ENCODE data around the gene FTL. TPM values are rescaled to one million over a fixed set of nuclear protein-coding genes. Genes with fewer than 3 reads are reported as not detected.
A peak's percentile ranks its signal among the peaks of the same experiment; 100 is the strongest.
"Not testable (repeated sequence)": the region's sequence is repeated elsewhere in the genome, so short reads cannot be mapped to it uniquely, and the experiment has no call there.

The FTL gene
- 1,000 to 10,000 TPM; 4,142 to 9,292 (median 8,268) TPM for polyA plus RNA-seq
- long read RNA-seq, donor 1, transcript FTL-201 (4 exons, 878 nt): major isoform, 16,029 of 20,200 reads
- long read RNA-seq, donor 1, partial matches to known transcripts: 2,151 of 20,200 reads
- long read RNA-seq, donor 1, other reads (novel, unspliced or antisense): 2,020 of 20,200 reads
- long read RNA-seq, donor 2, transcript FTL-201 (4 exons, 878 nt): major isoform, 2,533 of 3,237 reads
- long read RNA-seq, donor 2, partial matches to known transcripts: 336 of 3,237 reads
- long read RNA-seq, donor 2, other reads (novel, unspliced or antisense): 368 of 3,237 reads
- long read RNA-seq, donor 3, transcript FTL-201 (4 exons, 878 nt): major isoform, 3,196 of 4,280 reads
- long read RNA-seq, donor 3, partial matches to known transcripts: 1,029 of 4,280 reads
- long read RNA-seq, donor 3, other reads (novel, unspliced or antisense): 55 of 4,280 reads
- long read RNA-seq, donor 4, transcript FTL-201 (4 exons, 878 nt): major isoform, 98 of 103 reads
- long read RNA-seq, donor 4, partial matches to known transcripts: 5 of 103 reads
- long read RNA-seq, donor 4, other reads (novel, unspliced or antisense): 0 of 103 reads
- long read RNA-seq, donor 5, transcript FTL-201 (4 exons, 878 nt): major isoform, 1,453 of 2,007 reads
- long read RNA-seq, donor 5, partial matches to known transcripts: 400 of 2,007 reads
- long read RNA-seq, donor 5, other reads (novel, unspliced or antisense): 154 of 2,007 reads
- long read RNA-seq, donor 6, transcript FTL-201 (4 exons, 878 nt): major isoform, 4,281 of 5,403 reads
- long read RNA-seq, donor 6, partial matches to known transcripts: 598 of 5,403 reads
- long read RNA-seq, donor 6, other reads (novel, unspliced or antisense): 524 of 5,403 reads
- long read RNA-seq, donor 7, transcript FTL-201 (4 exons, 878 nt): major isoform, 585 of 703 reads
- long read RNA-seq, donor 7, partial matches to known transcripts: 63 of 703 reads
- long read RNA-seq, donor 7, other reads (novel, unspliced or antisense): 55 of 703 reads
- long read RNA-seq, donor 8, transcript FTL-201 (4 exons, 878 nt): major isoform, 126 of 138 reads
- long read RNA-seq, donor 8, partial matches to known transcripts: 0 of 138 reads
- long read RNA-seq, donor 8, other reads (novel, unspliced or antisense): 12 of 138 reads
- long read RNA-seq, donor 9, transcript FTL-201 (4 exons, 878 nt): major isoform, 1,179 of 1,438 reads
- long read RNA-seq, donor 9, partial matches to known transcripts: 121 of 1,438 reads
- long read RNA-seq, donor 9, other reads (novel, unspliced or antisense): 138 of 1,438 reads
- long read RNA-seq, donor 10, transcript FTL-201 (4 exons, 878 nt): major isoform, 3,724 of 4,761 reads
- long read RNA-seq, donor 10, partial matches to known transcripts: 558 of 4,761 reads
- long read RNA-seq, donor 10, other reads (novel, unspliced or antisense): 479 of 4,761 reads

DNA sequence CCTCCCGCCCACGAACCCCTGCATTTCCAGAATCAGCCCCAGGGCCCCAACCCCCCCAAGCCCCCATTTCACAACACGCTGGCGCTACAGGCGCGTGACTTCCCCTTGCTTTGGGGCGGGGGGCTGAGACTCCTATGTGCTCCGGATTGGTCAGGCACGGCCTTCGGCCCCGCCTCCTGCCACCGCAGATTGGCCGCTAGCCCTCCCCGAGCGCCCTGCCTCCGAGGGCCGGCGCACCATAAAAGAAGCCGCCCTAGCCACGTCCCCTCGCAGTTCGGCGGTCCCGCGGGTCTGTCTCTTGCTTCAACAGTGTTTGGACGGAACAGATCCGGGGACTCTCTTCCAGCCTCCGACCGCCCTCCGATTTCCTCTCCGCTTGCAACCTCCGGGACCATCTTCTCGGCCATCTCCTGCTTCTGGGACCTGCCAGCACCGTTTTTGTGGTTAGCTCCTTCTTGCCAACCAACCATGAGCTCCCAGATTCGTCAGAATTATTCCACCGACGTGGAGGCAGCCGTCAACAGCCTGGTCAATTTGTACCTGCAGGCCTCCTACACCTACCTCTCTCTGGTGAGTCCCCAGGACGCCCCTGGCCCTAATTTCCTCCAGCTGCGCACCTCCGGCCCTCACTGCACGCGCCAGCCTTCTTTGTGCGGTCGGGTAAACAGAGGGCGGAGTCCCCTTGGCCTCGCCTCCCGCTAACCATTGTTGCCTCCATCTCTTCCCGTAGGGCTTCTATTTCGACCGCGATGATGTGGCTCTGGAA is at the start of gene FTL:
Gene FTL, plus strand, starts transcription at position 270 of the 766 bp plus-strand sequence. Its CDS starts 199 bp downstream, at position 469.
- peaks cover 0 to 40% (median 14%) of the 10 kb centered on the region in 3 donors for H3K4me1 ChIP-seq (ENCODE audit: control insufficient read depth in 3 of 3, insufficient read depth in 2 of 3, low read depth in 1 of 3, low read length in 2 of 3)
- H3K27ac ChIP-seq (ENCODE audit: low read depth in 1 of 3, low read length in 2 of 3): peak within 1 kb of the TSS; percentile 92 to 100 (median 93)
- no peaks in the 10 kb centered on the region for H3K9me3 ChIP-seq (ENCODE audit: control insufficient read depth in 2 of 2, insufficient read depth in 1 of 2, low read depth in 1 of 2, low read length in 1 of 2)
- peak within 1 kb of the TSS; percentile 59 to 73 (median 65) for H3K4me3 ChIP-seq (ENCODE audit: low read depth in 1 of 3, low read length in 3 of 3)
- FAIRE-seq (no peak), DNase-seq (peak; percentile 96 to 98)
- 0 to 1% (median 0%) methylated on average over 47 to 52 of the region's 52 CpGs for WGBS, 3 donors
- peaks cover 1 to 66% (median 3%) of the 10 kb centered on the region in 3 donors for H3K36me3 ChIP-seq (ENCODE audit: control insufficient read depth in 3 of 3, insufficient read depth in 2 of 3, low read depth in 1 of 3, low read length in 3 of 3)
- H3K27me3 ChIP-seq (ENCODE audit: control insufficient read depth in 3 of 3, insufficient read depth in 3 of 3, low read length in 3 of 3): no peaks in the 10 kb centered on the region

DNA sequence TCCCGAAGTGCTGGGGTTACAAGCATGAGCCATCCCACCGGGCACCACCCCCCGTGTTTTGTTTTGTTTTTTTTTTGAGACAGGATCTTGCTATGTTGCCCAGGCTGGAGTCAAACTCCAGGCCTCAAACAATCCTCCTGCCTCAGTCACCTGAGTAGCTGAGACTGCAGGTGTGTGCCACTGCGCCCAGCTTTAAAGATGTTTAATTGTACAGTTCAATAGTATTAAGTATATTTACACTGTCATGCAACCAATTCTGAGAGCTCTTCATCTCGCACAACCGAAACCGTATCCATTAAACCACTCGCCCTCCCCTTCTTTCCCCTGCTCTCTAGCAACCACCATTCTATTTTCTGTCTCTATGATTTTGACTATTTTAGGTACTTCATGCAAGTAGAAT is 49.4 kb upstream of the FTL start:
- Histone ChIP-seq H3K4me1 (ENCODE audit: control insufficient read depth in 3 of 3, insufficient read depth in 2 of 3, low read depth in 1 of 3, low read length in 2 of 3) (no peaks in the 10 kb centered on the region), H3K4me3 (ENCODE audit: low read depth in 1 of 3, low read length in 3 of 3) (no peak overlapping the region), H3K27ac (ENCODE audit: low read depth in 1 of 3, low read length in 2 of 3) (no peak overlapping the region), H3K9me3 (ENCODE audit: control insufficient read depth in 2 of 2, insufficient read depth in 1 of 2, low read depth in 1 of 2, low read length in 1 of 2) (no peaks in the 10 kb centered on the region), H3K27me3 (ENCODE audit: control insufficient read depth in 3 of 3, insufficient read depth in 3 of 3, low read length in 3 of 3) (no peaks in the 10 kb centered on the region), H3K36me3 (ENCODE audit: control insufficient read depth in 3 of 3, insufficient read depth in 2 of 3, low read depth in 1 of 3, low read length in 3 of 3) (peaks cover 19 to 96% (median 27%) of the 10 kb centered on the region in 3 donors)
- FAIRE-seq: no peak
- WGBS, 3 donors: 87 to 92% (median 88%) methylated on average over 8 of the region's 8 CpGs
- no peak for DNase-seq

DNA sequence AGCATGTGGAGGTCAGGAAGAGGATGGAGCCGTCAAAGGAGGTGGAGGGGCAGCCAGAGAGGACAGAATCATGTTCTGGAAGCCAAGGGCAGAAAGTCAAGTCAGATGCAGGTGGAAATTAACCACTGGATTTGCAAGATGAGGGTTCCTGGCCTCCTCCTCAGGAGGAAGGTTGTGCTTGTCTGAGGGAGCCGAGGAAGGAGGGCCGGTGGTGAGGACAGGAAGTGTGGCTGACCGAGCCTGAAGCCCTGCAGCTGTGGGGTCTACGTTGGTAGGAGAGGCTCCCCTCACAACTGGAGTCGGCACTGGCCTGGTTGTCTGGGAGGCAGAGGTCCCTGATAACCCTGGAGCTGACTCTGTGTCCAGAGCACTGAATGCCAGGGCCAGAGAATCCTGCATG is 47.0 kb upstream of the FTL start:
- Histone ChIP-seq H3K36me3 (ENCODE audit: control insufficient read depth in 3 of 3, insufficient read depth in 2 of 3, low read depth in 1 of 3, low read length in 3 of 3) (peaks cover 18 to 95% (median 33%) of the 10 kb centered on the region in 3 donors), H3K4me3 (ENCODE audit: low read depth in 1 of 3, low read length in 3 of 3) (no peak overlapping the region), H3K27me3 (ENCODE audit: control insufficient read depth in 3 of 3, insufficient read depth in 3 of 3, low read length in 3 of 3) (no peaks in the 10 kb centered on the region), H3K9me3 (ENCODE audit: control insufficient read depth in 2 of 2, insufficient read depth in 1 of 2, low read depth in 1 of 2, low read length in 1 of 2) (no peaks in the 10 kb centered on the region), H3K4me1 (ENCODE audit: control insufficient read depth in 3 of 3, insufficient read depth in 2 of 3, low read depth in 1 of 3, low read length in 2 of 3) (no peaks in the 10 kb centered on the region), H3K27ac (ENCODE audit: low read depth in 1 of 3, low read length in 2 of 3) (no peak overlapping the region)
- 72 to 90% (median 80%) methylated on average over 6 of the region's 6 CpGs for WGBS, 3 donors
- no peak for DNase-seq
- no peak for FAIRE-seq

DNA sequence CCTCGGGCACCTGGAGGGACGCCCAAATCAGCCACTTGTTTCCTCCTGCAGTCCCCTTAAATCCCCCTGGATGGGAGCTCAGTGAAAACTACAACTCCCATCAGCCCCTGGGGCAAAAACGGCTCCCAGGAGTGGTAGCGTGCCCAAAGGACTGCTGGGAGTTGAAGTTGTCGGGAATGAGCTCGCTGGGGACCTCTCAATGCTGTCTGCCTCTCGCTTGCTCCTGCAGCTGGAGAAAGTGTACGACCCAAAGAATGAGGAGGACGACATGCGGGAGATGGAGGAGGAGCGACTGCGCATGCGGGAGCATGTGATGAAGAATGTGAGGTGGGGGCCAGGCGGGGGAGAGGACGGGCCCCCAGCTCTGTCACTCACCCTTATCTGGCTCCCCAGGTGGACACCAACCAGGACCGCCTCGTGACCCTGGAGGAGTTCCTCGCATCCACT is 46.3 kb upstream of the FTL start:
- Histone ChIP-seq H3K36me3 (ENCODE audit: control insufficient read depth in 3 of 3, insufficient read depth in 2 of 3, low read depth in 1 of 3, low read length in 3 of 3) (peaks cover 21 to 95% (median 29%) of the 10 kb centered on the region in 3 donors), H3K4me3 (ENCODE audit: low read depth in 1 of 3, low read length in 3 of 3) (no peak overlapping the region), H3K27me3 (ENCODE audit: control insufficient read depth in 3 of 3, insufficient read depth in 3 of 3, low read length in 3 of 3) (no peaks in the 10 kb centered on the region), H3K27ac (ENCODE audit: low read depth in 1 of 3, low read length in 2 of 3) (no peak overlapping the region), H3K9me3 (ENCODE audit: control insufficient read depth in 2 of 2, insufficient read depth in 1 of 2, low read depth in 1 of 2, low read length in 1 of 2) (no peaks in the 10 kb centered on the region), H3K4me1 (ENCODE audit: control insufficient read depth in 3 of 3, insufficient read depth in 2 of 3, low read depth in 1 of 3, low read length in 2 of 3) (no peaks in the 10 kb centered on the region)
- 88 to 91% (median 91%) methylated on average over 18 of the region's 18 CpGs for WGBS, 3 donors
- FAIRE-seq: no peak
- DNase-seq: peak in 1 of 2 donors; percentile 25

DNA sequence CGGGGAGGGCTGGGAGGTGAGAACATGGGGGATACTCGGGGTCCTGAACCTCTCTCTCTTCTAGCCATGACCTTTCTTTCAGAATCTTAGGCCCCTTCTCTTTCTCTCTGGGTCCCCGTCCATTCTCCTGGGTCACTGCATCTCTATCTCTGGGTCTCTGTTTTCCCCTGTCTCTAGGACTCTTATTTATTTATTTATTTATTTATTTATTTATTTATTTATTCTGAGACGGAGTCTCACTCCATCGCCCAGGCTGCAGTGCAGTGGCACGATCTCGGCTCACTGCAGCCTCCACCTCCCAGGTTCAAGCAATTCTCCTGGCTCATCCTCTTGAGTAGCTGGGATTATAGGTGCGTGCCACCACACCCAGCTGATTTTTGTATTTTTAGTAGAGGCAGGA is 45.8 kb upstream of the FTL start:
- H3K4me3 ChIP-seq (ENCODE audit: low read depth in 1 of 3, low read length in 3 of 3); FAIRE-seq; H3K27me3 ChIP-seq (ENCODE audit: control insufficient read depth in 3 of 3, insufficient read depth in 3 of 3, low read length in 3 of 3); H3K9me3 ChIP-seq (ENCODE audit: control insufficient read depth in 2 of 2, insufficient read depth in 1 of 2, low read depth in 1 of 2, low read length in 1 of 2); DNase-seq; H3K27ac ChIP-seq (ENCODE audit: low read depth in 1 of 3, low read length in 2 of 3); H3K4me1 ChIP-seq (ENCODE audit: control insufficient read depth in 3 of 3, insufficient read depth in 2 of 3, low read depth in 1 of 3, low read length in 2 of 3): not testable (repeated sequence)
- WGBS, 3 donors: 94 to 96% (median 96%) methylated on average over 8 of the region's 8 CpGs
- H3K36me3 ChIP-seq (ENCODE audit: control insufficient read depth in 3 of 3, insufficient read depth in 2 of 3, low read depth in 1 of 3, low read length in 3 of 3): peaks cover 19 to 92% (median 29%) of the 10 kb centered on the region in 3 donors

DNA sequence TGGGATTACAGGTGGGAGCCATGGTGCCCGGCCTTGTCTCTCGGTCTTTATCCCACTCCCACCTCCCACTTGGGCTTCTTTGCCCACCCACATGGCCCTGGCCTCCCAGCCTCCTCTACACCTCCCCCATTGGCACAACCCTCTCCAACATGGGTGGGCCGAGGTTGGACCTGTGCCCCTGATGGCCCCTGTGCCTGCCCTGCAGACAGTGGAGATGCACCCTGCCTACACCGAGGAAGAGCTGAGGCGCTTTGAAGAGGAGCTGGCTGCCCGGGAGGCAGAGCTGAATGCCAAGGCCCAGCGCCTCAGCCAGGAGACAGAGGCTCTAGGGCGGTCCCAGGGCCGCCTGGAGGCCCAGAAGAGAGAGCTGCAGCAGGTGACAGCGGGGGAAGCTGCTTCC is 44.2 kb upstream of the FTL start:
- no peak for FAIRE-seq
- Histone ChIP-seq H3K27me3 (ENCODE audit: control insufficient read depth in 3 of 3, insufficient read depth in 3 of 3, low read length in 3 of 3) (no peaks in the 10 kb centered on the region), H3K27ac (ENCODE audit: low read depth in 1 of 3, low read length in 2 of 3) (no peak overlapping the region), H3K9me3 (ENCODE audit: control insufficient read depth in 2 of 2, insufficient read depth in 1 of 2, low read depth in 1 of 2, low read length in 1 of 2) (no peaks in the 10 kb centered on the region), H3K4me3 (ENCODE audit: low read depth in 1 of 3, low read length in 3 of 3) (no peak overlapping the region), H3K4me1 (ENCODE audit: control insufficient read depth in 3 of 3, insufficient read depth in 2 of 3, low read depth in 1 of 3, low read length in 2 of 3) (no peaks in the 10 kb centered on the region), H3K36me3 (ENCODE audit: control insufficient read depth in 3 of 3, insufficient read depth in 2 of 3, low read depth in 1 of 3, low read length in 3 of 3) (peaks cover 15 to 80% (median 29%) of the 10 kb centered on the region in 3 donors)
- DNase-seq: no peak
- WGBS, 3 donors: 87 to 88% (median 87%) methylated on average over 10 of the region's 10 CpGs

DNA sequence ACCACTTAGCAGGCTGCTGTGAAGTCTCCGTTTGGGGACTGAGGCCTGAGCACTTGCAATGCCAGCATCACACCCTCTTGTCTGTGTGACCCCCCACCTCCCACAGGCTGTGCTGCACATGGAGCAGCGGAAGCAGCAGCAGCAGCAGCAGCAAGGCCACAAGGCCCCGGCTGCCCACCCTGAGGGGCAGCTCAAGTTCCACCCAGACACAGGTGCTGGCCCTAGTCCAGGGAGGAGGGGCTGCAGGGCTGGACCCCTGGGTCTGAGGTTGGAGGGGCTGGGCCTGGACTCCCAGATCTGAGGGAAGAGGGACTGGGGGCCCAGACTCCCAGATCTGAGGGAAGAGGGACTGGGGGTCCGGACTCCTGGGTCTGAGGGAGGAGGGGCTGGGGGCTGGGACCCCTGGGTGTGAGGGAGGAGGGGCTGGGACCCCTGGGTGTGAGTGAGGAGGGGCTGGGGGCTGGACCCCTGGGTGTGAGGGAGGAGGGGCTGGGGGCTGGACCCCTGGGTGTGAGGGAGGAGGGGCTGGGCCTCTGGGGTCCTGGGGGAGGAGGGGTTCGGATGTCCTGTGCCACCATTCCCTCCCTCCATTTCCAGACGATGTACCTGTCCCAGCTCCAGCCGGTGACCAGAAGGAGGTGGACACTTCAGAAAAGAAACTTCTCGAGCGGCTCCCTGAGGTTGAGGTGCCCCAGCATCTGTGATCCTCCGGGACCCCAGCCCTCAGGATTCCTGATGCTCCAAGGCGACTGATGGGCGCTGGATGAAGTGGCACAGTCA is 43.2 kb upstream of the FTL start:
- Histone ChIP-seq H3K4me1 (ENCODE audit: control insufficient read depth in 3 of 3, insufficient read depth in 2 of 3, low read depth in 1 of 3, low read length in 2 of 3) (no peaks in the 10 kb centered on the region), H3K27me3 (ENCODE audit: control insufficient read depth in 3 of 3, insufficient read depth in 3 of 3, low read length in 3 of 3) (no peaks in the 10 kb centered on the region), H3K9me3 (ENCODE audit: control insufficient read depth in 2 of 2, insufficient read depth in 1 of 2, low read depth in 1 of 2, low read length in 1 of 2) (no peaks in the 10 kb centered on the region), H3K4me3 (ENCODE audit: low read depth in 1 of 3, low read length in 3 of 3) (no peak overlapping the region), H3K27ac (ENCODE audit: low read depth in 1 of 3, low read length in 2 of 3) (no peak overlapping the region), H3K36me3 (ENCODE audit: control insufficient read depth in 3 of 3, insufficient read depth in 2 of 3, low read depth in 1 of 3, low read length in 3 of 3) (peaks cover 12 to 71% (median 29%) of the 10 kb centered on the region in 3 donors)
- 93 to 99% (median 98%) methylated on average over 10 to 12 of the region's 12 CpGs for whole genome bisulfite sequencing, 3 donors
- FAIRE-seq (no peak), DNase-seq (no peak)

All from small intestine (tissue), 16 donors.